CD4-positive, alpha-beta T cell treated with Interleukin-21 for 1 hour (primary cell): Measurements from ENCODE around the gene GNB1L.
"Not testable (repeated sequence)": the region's sequence is repeated elsewhere in the genome, so short reads cannot be mapped to it uniquely, and the experiment has no call there.

ENCODE experiments used
- DNase-seq: peaks from one replicate; pipeline ENCODE4 v3.0.0-alpha.2; 2020

GNB1L gene

DNA sequence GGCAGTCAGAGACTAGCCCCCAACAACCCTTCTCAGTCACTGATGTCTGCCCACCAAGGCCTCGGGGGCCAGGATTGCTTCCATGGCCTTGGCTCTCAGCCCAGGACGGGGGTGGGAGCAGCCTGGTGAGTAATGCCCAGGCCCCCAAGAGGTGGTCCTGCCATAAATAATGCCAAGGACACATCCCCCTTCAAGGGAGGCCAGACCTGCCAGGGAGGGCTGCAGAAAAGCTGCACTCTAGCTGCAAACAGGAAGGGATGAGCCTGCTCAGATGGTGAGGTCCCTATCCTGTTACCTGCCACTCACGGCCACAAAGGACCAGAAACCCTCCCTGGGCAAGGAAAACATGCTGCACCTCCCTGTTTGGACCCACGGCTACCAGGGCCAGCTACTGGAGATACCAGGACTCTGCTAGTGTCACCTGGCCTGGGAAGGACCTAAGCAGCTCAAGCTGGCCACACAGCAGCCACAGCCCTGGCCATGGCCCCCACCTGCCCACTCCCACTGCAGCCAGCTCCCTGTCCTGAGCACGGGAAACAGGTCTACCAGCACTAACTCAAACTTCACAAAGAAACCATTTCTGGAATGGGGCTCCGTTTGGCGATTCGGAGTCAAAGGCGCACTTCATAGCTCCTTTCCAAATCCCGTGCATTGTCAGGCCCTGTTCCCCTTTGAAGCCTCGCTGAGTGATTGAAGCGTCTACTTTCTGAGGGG is 12.1 kb downstream of the GNB1L start:
- DNase-seq: no peak

DNA sequence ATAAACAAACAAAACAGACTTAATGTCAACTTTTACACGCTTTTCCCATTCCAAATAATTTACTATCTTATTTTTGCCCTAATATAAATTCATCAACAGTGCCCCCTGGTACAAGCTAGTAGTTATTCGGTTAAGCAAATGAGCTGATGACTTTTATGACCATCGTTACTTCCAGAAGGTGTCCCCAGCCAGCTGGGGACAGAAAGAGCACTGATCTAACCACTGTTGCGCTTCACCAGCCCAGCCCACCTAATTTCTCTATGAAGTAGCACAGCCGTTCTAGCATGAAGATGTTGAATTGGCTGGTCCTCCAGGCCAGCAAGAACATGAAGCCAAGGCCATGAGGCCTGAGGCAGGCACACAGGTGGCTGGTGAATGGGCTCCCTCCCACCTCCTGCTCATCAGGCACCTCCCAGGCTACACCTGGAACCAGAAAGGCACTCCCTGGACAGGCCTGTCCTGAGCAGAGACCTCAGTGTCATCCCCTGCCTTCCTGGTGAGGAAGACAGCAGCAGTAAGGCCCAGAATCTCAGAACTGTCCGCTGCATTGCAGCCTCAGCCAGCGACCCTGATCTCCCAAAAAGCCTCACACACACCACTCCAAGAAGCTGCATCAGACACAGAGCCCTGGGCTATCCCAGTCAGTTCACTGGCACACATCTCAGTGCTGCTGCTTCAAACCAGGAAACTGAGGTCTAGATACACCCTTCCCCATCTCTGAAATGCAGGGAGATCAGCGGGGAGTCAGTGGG is 12.9 kb downstream of the GNB1L start:
- no peak for DNase-seq

DNA sequence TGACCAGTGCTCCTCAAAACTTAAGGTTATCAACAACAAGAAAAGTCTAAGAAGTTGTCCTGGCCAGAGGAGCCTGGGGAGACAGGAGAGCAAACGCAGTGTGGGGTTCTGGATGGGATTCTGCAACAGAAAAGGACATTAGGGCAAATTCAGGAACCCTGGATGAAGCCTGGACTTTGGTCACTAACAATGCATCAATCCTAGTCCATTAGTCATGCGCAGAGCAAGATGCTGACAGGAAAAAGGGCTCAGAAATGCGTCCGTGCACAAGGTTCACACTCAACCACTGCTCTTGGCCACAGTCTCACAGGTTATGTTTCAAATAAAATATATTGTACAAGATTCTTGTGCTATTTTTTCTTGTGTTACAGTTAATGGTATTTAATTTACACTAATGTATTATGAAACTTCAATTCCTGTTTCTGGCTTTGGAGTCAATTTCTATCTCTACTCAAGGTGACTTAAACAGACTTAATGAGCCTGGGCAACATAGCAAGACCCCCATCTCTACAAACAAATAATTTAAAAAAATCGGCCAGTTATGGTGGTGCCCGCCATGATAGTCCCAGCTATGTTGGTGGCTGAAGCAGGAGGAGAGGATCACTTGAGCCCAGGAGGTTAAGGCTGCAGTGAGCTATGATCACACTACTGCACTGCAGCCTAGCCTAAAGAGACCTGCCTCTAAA is 13.6 kb downstream of the GNB1L start:
- DNase-seq: no peak

DNA sequence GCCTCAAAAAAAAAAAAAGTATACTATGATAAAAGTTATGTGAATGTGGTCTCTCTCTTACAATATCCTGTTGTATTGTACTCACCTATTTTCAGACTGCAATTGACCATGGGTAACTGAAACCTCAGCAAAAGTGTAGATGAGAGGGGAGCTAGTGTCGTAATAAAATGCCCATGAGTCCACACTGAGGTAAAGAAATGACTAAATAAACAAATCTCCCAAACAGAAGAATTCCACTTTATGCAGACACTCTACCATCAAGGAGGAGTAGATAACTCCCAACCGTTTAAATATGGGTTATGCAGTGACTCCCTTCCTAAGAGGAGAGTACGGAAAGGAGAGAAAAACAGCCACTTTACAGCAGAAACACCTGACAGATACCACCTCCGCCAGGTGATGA is 14.6 kb downstream of the GNB1L start:
- no peak for DNase-seq

DNA sequence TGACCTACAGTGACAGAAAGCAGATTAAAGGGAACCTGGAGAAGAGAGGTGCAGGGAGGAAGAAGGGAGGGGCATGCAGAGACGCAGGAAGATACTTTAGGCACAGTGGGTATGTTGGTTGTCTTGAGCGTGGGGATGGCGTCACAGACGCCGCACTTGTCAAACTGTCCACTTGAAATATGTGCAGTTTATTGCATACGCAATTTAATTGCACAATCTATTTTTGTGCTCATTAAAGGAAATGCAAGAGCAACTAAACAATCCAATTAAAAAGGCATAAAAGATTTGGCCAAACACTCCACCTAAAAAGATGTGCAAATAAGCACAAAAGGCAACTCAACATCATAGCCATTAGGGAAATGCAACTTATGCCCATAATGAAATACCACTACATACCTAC is 16.8 kb downstream of the GNB1L start:
- DNase-seq: no peak

DNA sequence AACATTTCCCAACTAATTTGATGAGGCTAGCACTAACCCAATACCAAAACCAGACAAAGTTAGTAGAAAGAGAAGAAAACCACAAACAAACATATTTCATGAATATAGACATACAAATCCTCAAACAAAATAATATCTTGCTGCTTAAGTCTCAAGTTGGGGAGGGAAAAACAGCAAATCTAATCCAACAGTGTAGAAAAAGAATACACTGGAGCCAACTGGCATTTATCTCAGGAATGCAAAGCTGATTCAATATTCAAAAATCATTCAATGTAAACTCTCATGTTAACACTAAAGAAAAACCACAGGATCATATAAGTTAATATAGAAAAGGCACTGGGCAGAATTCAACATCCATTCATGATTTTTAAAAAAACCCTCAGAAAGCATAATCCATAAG is 18.2 kb downstream of the GNB1L start:
- DNase-seq: no peak

DNA sequence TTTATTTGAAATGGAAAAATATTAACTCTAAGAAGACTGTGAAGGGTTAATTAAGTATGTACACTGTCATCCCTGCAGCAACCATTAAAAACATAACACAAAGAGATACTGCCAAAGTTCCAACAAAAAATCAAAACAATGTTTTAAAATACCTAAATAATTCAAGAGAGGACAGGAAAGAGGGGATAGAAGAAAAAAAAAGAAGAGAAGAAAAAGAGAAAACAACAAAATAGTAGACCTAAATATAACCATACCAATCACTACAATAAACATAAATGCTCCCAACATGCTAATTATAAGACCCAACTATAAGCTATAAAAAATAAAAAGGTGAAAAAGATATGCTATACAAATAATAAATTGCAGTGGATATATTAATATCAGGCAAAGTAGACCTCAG is 20.1 kb downstream of the GNB1L start:
- no peak for DNase-seq

DNA sequence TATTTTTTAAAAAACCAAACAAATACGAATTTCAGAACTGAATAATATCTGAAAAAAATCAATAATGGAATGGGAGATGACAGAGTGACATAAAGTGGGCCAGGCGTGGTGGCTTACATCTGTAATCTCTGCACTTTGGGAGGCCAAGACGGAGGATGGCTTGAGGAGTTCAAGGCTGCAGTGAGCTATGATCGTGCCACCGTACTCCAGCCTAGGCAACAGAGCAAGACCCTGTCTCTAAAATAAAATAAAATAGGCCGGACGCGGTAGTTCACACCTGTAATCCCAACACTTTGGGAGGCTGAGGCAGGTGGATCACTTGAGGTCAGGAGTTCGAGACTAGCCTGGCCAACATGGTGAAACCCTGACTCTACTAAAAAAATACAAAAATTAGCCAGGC is 21.3 kb downstream of the GNB1L start:
- DNase-seq: not testable (repeated sequence)

DNA sequence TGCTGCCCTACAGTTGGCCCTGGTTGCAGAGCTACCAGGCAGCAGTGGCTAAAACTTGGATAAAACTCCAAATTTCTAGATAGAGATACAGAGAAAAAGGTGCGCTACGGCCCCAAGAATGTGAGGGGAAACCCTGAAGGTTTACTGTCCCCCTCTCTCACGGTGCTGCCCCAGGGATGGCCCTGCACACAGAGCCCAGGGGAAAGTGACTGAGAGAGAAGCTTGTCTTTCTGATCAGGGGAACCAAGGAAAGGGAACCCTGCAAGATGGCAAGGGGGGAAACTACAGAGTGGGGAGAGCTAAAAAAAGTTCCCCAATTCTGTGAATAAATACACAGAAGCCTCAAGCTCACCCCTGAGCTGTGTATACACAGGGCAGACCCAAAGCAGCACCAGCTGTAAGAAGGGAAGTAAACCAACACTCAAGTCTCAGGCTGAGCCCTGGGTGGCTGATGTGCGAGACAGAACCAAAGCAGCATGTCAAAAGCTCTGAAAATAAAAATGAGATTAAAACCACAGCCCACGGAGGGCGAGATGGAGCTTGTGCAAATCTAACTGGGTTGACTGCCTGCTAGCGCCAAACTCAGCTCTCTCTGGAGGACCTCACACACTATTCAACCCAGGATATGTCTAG is 22.1 kb downstream of the GNB1L start:
- no peak for DNase-seq

DNA sequence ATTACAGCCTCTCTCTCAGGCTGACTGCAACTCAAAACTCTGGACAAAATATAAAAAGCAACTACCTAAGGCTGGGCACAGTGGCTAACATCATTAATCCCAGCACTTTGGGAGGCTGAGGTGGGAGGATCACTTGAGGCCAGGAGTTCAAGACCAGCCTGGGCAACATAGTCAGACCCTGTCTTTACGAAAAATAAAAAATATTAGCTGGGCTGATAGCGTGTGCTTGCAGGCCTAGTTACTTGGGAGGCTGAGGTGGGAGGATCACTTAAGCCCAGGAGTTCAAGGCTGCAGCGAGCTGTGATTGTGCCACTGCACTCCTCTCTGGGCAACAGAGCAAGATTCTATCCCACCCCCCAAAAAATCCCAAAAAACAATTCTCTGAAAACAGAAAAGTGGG is 22.7 kb downstream of the GNB1L start:
- DNase-seq: not testable (repeated sequence)

DNA sequence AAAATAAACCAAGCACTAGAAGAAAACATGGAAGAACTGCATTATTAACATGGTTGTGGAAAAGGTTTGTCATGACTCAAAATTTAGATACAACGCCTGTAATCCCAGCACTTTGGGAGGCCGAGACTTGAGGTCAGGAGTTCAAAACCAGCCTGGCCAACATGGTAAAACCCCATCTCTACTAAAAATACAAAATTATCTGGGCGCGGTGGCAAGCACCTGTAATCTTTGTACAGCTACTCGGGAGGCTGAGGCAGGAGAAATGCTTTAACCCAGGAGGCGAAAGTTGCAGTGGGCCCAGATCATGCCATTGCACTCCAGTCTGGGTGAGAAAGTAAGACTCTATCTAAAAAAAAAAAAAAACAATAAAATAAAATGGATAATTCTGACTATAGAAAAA is 23.7 kb downstream of the GNB1L start:
- DNase-seq: no peak

DNA sequence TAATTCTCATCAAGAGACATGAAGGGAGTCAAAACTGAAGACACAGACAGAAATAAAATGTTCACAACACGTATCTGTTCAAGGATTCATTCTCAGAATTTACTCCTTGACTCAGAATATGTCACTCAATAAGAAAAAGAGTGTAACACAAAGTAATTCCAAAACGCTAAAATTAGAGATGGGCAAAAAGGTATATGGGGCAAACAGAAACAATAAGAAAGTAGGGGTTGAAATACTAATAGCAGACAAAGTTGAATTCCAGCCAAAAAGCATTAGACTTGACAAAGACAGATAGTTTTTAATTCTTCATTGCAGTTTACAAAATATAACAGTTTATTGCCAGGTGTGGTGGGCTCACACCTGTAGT is 26.7 kb downstream of the GNB1L start:
- no peak for DNase-seq

DNA sequence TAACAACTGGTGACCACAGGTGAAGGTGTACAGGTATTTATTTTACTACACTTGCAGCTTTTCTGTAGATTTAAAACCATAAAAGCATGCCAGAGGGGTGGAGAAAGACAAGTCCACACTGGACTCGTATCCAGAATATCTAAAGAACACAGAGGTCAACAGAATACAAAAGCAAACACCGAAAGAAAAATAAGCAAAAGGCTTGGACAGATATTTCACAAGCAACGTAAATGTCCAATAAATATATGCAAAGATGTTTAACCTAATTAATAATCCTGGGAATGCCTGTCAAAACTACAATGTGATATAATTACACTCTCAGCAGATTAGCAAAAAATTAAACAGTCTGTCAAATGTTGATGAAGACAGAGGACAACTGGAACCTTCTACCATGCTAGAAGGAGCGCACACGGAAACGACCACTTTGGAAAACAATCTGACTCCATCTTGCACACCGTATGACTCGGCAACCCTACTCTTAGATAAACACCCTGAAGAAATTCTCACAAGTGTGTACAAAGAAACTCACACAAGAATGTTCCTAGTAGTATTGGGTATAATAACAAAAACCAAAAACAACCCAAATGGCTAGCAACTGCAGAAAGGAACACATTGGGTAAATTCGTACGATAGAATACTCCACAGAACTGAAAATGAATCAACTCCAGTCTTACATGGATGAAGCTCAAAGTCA is 27.2 kb downstream of the GNB1L start:
- no peak for DNase-seq

DNA sequence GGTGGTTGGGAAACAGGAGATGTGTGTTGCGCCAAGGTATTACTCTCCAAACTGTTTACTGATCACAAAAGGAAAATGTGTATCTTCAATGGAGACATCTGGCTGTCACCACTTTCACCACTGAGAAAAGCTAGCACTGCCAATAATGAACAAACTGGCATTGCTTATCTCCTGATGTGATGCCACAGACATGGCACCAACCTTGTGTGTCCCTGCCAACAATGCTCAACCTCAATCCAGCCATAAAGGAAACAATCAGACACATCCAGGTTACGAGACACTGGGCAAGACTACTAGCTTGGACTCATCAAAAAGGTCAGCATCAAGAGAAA is 28.1 kb downstream of the GNB1L start:
- DNase-seq: no peak

DNA sequence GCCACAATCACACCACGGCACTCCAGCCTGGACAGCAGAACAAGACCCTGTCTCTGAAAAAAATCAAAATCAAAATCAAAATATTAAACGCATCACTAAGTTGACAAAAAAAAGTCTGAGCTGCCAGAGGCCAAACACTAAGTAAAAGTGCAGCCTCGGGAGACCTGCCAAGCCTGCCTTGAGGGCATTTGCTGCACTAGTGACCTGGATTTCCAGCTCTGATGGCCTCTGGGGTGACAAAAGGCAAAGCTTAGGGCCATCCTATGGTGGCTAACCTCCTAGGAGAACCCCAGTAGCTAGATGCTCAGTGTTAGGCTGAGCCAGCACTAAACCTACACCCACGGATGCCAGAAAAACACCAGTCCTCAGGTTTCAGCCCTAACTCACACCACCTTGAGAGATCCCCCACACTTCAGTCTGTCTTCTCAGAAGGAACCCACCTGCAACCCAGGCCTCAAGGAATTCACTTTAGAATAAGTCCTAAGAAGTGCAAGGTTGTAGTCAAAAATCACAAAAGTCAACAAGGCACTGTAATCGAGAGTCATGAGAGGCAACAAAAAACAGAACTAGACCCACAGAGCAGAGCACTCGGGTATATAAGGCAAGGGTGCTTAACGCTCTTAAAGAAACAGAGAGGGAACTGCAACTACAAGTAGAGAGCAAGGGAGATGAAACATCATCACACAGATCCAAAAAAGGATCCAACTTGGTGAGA is 28.6 kb downstream of the GNB1L start:
- no peak for DNase-seq

DNA sequence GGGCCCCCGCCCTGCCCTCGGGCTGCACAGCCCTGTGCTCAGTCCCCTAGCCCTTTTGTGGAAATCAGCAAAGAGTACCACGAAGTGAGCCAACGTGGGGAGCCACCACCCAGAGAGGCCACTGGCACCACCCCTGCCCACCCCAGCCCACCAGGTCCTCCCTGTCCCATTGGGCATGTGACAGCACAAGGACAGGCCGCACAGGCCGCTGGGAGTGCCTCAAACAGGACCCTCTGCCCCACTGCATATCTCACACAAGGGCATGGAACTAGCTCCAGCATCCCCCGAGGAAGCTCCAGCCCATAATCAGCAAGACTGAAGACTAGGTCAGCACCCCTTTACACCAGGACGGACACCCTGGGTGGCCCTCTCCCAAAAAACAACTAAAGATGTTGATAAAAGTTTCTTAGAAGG is 29.7 kb downstream of the GNB1L start:
- no peak for DNase-seq

DNA sequence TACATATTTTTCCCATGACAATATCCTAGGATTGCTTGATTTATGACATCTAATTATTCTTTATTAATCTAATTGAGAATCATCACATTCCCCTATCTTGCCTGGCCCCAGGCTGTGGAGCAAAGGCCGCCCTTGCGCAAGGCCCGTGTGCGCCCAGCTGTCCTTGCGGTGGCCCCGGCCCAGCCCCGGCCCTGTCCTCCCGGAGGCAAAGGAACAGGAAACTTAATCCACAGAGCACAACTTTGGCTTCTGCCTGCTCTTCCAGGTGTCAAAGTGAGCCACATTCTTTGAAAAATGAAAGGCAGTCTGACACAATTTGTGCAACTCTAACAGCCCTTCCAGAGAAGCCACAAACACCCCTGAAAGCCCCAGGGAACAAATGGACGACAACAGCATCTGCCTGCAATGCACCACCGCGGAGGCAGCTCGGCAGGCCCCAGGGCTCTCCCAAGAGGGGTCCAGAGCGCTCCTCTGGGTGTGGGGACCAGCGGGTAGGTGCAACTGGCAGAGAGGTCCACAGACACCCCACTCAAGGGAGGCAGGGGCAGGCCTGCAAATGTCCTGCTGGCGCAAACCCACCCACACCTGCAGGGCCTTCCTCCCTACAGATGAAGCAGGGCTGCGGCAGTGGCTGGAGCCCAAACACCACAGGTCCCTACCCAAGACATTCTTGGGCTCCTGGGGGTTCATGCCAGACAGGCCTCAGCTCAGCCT is 30.3 kb downstream of the GNB1L start:
- no peak for DNase-seq

DNA sequence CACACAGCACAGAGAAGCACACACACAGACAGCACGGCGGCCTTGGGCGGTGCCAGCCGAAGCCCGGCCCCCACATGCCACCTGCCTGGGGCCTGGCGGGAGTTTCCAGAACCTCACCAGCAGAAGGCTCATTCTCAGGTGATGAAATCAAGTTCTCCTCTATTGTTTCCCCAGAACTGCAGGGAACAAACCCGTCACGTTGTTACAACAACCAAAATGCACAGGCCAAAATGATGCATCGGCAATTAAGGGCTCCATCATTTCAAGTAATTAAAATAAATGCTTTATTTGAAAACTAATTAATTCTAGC is 30.8 kb downstream of the GNB1L start:
- no peak for DNase-seq

DNA sequence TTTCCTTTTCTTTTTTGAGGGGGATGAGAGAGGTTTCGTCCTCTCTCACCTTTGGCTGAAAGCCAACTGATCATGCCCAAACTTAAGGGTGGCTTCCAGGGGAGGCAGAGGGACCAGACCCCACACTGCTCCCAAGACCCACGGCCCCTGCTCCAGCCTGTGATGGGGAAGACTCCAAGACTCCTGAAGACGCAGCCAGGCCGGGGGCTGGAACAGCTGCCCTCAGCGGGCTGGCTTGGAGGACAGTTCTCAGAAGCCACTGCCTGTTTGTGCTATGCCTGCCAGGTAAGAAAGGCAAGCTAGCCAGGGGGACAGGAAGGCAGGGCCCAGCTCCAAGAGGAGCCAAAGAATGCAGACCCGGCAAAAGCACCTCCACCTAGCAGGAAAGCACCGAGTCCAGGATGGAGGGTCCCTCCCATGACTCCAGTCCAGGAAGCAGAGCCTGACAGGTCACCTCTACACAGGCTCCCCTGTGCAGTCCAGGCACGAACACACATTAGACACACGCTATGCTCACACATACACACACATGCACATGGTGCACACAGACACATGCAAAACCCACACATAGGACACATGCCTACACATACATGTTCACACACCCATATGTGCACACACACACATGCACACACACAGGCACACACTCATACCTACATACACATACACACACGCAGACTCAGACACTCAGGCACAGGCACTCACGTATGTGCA is 31.3 kb downstream of the GNB1L start:
- DNase-seq: no peak

DNA sequence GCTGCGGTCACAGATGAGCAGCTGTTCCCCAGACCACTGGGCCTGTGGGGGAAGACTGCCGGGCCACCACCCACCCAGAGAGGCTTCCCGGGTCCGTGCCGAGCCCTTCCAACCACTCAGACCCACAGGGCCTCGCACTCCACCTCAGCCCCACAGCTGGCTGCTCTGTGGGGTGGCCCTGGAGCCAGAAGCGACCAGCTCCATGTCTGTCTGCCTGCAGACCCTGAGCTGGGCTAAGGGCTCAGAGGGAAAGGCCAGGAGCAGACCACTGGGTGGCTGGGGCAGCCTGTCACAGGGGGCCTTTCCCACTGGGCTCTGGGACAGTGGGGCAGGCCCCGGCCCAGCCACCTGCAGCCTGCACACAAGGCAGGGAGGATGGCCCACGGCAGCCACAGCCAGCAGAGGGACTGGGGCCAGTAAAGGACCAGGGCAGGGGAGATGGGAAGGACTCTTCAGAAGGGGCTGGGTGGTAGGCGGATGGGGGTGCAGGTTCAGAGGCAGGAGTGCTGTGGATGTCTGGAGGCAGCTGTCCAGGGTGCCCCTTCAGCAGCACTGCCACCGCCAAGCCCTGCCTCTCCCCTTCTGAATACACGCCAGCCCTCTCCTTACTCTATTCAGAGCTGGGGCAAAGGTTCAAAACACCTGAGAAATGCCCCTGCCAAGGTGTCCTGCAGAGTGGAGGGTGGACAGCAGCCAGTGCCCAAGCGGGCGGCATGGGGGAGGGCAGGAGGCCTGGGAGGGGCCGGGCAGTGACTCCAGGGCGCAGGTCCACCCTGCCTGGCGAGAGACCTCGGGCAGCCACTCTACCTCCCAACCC is 32.2 kb downstream of the GNB1L start:
- DNase-seq: no peak
